DOHH2 (cell line): Measurements from ENCODE around the gene PRKN.

ENCODE experiments used
- H3F3A ChIP-seq: fragments of 200-600 bp; sonication (generic), shearing (Covaris generic); 2 replicates; pipeline ENCODE4 v1.6.0; 2016; ENCODE audit warnings: antibody characterized with exemption, mild to moderate bottlenecking; ENCODE audit not compliant: control insufficient read depth, insufficient read depth
- H3K27ac ChIP-seq: fragments of 200-600 bp; sonication (generic); 2 replicates; pipeline ENCODE4 v1.5.1; 2014; ENCODE audit warnings: low read depth, mild to moderate bottlenecking, low read length, moderate library complexity
- H3K27me3 ChIP-seq: fragments of 200-600 bp; sonication (generic); 2 replicates; pipeline ENCODE4 v1.6.1; 2014; ENCODE audit warnings: mild to moderate bottlenecking, low read length, mixed read lengths; ENCODE audit not compliant: control insufficient read depth
- H3K36me3 ChIP-seq: fragments of 200-600 bp; sonication (generic); 2 replicates; pipeline ENCODE4 v1.6.1; 2014; ENCODE audit warnings: mild to moderate bottlenecking, low read length, moderate library complexity, mixed read lengths; ENCODE audit not compliant: control insufficient read depth
- H3K4me1 ChIP-seq: fragments of 200-600 bp; sonication (generic); 2 replicates; pipeline ENCODE4 v1.6.1; 2014; ENCODE audit warnings: mild to moderate bottlenecking, low read length, mixed read lengths; ENCODE audit not compliant: control insufficient read depth
- H3K4me2 ChIP-seq: fragments of 200-600 bp; sonication (generic); 2 replicates; pipeline ENCODE4 v1.6.0; 2014; ENCODE audit warnings: mild to moderate bottlenecking, low read length, moderate library complexity
- H3K4me3 ChIP-seq: fragments of 200-600 bp; sonication (generic); 2 replicates; pipeline ENCODE4 v1.5.1; 2014; ENCODE audit warnings: mild to moderate bottlenecking, low read length, mixed read lengths
- H3K79me2 ChIP-seq: fragments of 200-600 bp; sonication (generic); 2 replicates; pipeline ENCODE4 v1.6.1; 2014; ENCODE audit warnings: mild to moderate bottlenecking, low read length, mixed read lengths; ENCODE audit not compliant: control insufficient read depth
- H3K9me2 ChIP-seq: fragments of 200-600 bp; sonication (generic); replicated peaks from 2 replicates; pipeline ENCODE4 v1.6.1; 2014; ENCODE audit warnings: mild to moderate bottlenecking, low read length, mixed read lengths; ENCODE audit not compliant: control insufficient read depth
- H3K9me3 ChIP-seq: fragments of 200-600 bp; sonication (generic); 2 replicates; pipeline ENCODE4 v1.6.1; 2014; ENCODE audit warnings: antibody characterized with exemption, low read length, mixed read lengths; ENCODE audit not compliant: control insufficient read depth, insufficient read depth
- H4K20me1 ChIP-seq: fragments of 200-600 bp; sonication (generic); 2 replicates; pipeline ENCODE4 v1.6.0; 2014; ENCODE audit warnings: low read depth, mild to moderate bottlenecking, antibody characterized with exemption, low read length, moderate library complexity; ENCODE audit not compliant: control insufficient read depth, insufficient read depth
- CTCF ChIP-seq: fragments of 200-600 bp; sonication (generic); IDR thresholded peaks from one replicate; pipeline ENCODE4 v1.5.1; 2014; ENCODE audit warnings: antibody characterized with exemption, mild to moderate bottlenecking, low read depth, low read length; ENCODE audit not compliant: poor library complexity, severe bottlenecking
- EZH2phosphoT487 ChIP-seq: fragments of 200-600 bp; sonication (generic); IDR thresholded peaks from 2 replicates; pipeline ENCODE4 v1.6.1; 2017; ENCODE audit warnings: borderline replicate concordance, mild to moderate bottlenecking, antibody characterized with exemption, low read length, moderate library complexity, mixed read lengths

Gene PRKN

GRCh38 chr6:162151021-162151665 lies 576.4 kb downstream of the PRKN start:
- no peaks in the 10 kb centered on the region for H4K20me1 ChIP-seq
- H3K4me1 ChIP-seq, result no peaks in the 10 kb centered on the region
- H3K79me2 ChIP-seq, result no peaks in the 10 kb centered on the region
- H3K27ac ChIP-seq, result no peak overlapping the region
- H3K9me3 ChIP-seq, result no peaks in the 10 kb centered on the region
- H3K36me3 ChIP-seq, result no peaks in the 10 kb centered on the region
- H3K9me2 ChIP-seq, result no peaks in the 10 kb centered on the region
- TF ChIP-seq CTCF, result no peak
- TF ChIP-seq EZH2phosphoT487, result no peak
- no peak overlapping the region for H3K4me2 ChIP-seq
- H3K4me3 ChIP-seq, result no peak overlapping the region
- no peaks in the 10 kb centered on the region for H3K27me3 ChIP-seq
- no peaks in the 10 kb centered on the region for H3F3A ChIP-seq

DNA sequence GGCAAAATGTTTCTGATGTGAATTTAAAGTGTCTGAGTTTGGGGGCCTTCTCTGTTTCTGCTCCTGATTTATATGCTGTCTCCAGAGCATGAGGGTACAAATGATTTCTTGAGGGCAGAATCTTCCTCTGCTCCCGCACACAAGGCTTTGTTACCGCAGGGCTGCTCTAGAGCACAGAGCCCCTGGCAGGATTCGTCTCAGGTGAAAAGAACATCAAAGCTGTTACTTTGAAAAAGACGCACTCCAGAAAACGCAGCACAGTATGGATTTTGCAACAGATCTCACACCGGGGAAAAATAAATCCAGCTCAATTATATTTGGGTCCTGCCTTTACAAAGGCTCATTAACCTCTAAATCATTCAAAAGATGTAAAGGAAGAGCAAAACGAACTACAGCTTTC lies 577.3 kb downstream of the PRKN start:
- H3K4me2 ChIP-seq, result no peak overlapping the region
- H3K36me3 ChIP-seq, result no peaks in the 10 kb centered on the region
- H3K27me3 ChIP-seq, result no peaks in the 10 kb centered on the region
- no peaks in the 10 kb centered on the region for H3K79me2 ChIP-seq
- TF ChIP-seq CTCF, result no peak
- no peak for TF ChIP-seq EZH2phosphoT487
- no peak overlapping the region for H3K4me3 ChIP-seq
- H4K20me1 ChIP-seq, result no peaks in the 10 kb centered on the region
- no peaks in the 10 kb centered on the region for H3F3A ChIP-seq
- no peaks in the 10 kb centered on the region for H3K9me3 ChIP-seq
- no peaks in the 10 kb centered on the region for H3K4me1 ChIP-seq
- no peaks in the 10 kb centered on the region for H3K9me2 ChIP-seq
- no peak overlapping the region for H3K27ac ChIP-seq

- no peaks in the 10 kb centered on the region for H3F3A ChIP-seq
- H3K9me2 ChIP-seq, result no peaks in the 10 kb centered on the region
- H3K27me3 ChIP-seq, result no peaks in the 10 kb centered on the region
- no peak overlapping the region for H3K27ac ChIP-seq
- TF ChIP-seq CTCF (no peak), EZH2phosphoT487 (no peak)
- H3K79me2 ChIP-seq, result no peaks in the 10 kb centered on the region
- H3K36me3 ChIP-seq, result no peaks in the 10 kb centered on the region
- no peaks in the 10 kb centered on the region for H3K4me1 ChIP-seq
- H3K4me2 ChIP-seq, result no peak overlapping the region
- no peaks in the 10 kb centered on the region for H3K9me3 ChIP-seq
- H4K20me1 ChIP-seq, result no peaks in the 10 kb centered on the region
- no peak overlapping the region for H3K4me3 ChIP-seq
Observed at GRCh38 chr6:162149786-162150185, 577.8 kb downstream of the PRKN start.
